Gastrocnemius medialis (tissue), 4 donors: ENCODE data around the gene SMS. TPM values are rescaled to one million over a fixed set of nuclear protein-coding genes. Genes with fewer than 3 reads are reported as not detected.

Source experiments
- ATAC-seq, 2 donors: fragments of 150-250 bp; one replicate each; pipeline ENCODE4 v1.9.1; 2016
- DNase-seq, 2 donors: peaks; one replicate each; pipeline ENCODE4 v3.0.0-alpha.2; 2019
- H3K27ac ChIP-seq, 4 donors: fragments of 200-600 bp; sonication (generic); 1 replicate in 1 of 4; 2 replicates in 3 of 4; pipeline ENCODE4 v1.5.1; 2016 to 2018; ENCODE audit warnings: mild to moderate bottlenecking in 2 of 4, moderate library complexity in 1 of 4
- H3K27me3 ChIP-seq, 3 donors: fragments of 200-600 bp; sonication (generic) in 2 of 3; 1 replicate in 1 of 3; 2 replicates in 2 of 3; pipeline versions ENCODE4 v1.5.1 to v1.6.0; 2016 to 2019; ENCODE audit warnings: mild to moderate bottlenecking in 1 of 3, moderate library complexity in 1 of 3
- H3K36me3 ChIP-seq, 2 donors: fragments of 200-600 bp; sonication (generic) in 1 of 2; one replicate each; pipeline ENCODE4 v1.5.1; 2017 to 2018
- H3K4me1 ChIP-seq, 2 donors: fragments of 200-600 bp; sonication (generic) in 1 of 2; one replicate each; pipeline ENCODE4 v1.5.1; 2016 to 2017; ENCODE audit warnings: mild to moderate bottlenecking in 2 of 2
- H3K4me3 ChIP-seq, 4 donors: fragments of 200-600 bp; sonication (generic) in 3 of 4; 1 replicate in 1 of 4; 2 replicates in 3 of 4; pipeline ENCODE4 v1.5.1; 2016 to 2019; ENCODE audit warnings: mild to moderate bottlenecking in 2 of 4
- H3K9me3 ChIP-seq, 3 donors: fragments of 200-600 bp; sonication (generic) in 2 of 3; 1 replicate in 1 of 3; 2 replicates in 2 of 3; pipeline ENCODE4 v1.5.1; 2016 to 2019
- POLR2A ChIP-seq, 2 donors: fragments of 450-650 bp; IDR thresholded peaks; one replicate each; pipeline ENCODE4 v1.6.1; 2017; ENCODE audit warnings: antibody characterized with exemption in 2 of 2, mild to moderate bottlenecking in 2 of 2, moderate library complexity in 2 of 2
- in situ Hi-C, 4 donors: fragments of 200-750 bp; cut with MboI; loops; one replicate each; pipeline versions ENCODE4 v1.15.0 to v1.8.0; 2017; ENCODE audit warnings: low sequenced_read_pairs in 4 of 4
- intact Hi-C: fragments of 100-400 bp; cut with DNase I; formaldehyde crosslinking; loops from one replicate; pipeline ENCODE4 v1.15.1; 2023; ENCODE audit warnings: low total_unique reads
- total RNA-seq, 4 donors: library from RNA; depleted of rRNA; stranded (reverse); fragments of >200 nt; gene quantifications; one replicate each; pipeline versions ENCODE4 v1.1.0 to v1.2.3, GENCODE V29; 2016
- TF ChIP-seq, protein P1 (sequence below), 5 experiments: fragments of 450-650 bp in 3 of 5; fragments of 200-600 bp in 2 of 5; sonication (generic) in 2 of 5; IDR thresholded peaks in 4 of 5; conservative IDR thresholded peaks in 1 of 5; 1 replicate in 4 of 5; 2 replicates in 1 of 5; pipeline ENCODE4 v1.5.1; 2016 to 2019; ENCODE audit warnings: antibody characterized with exemption in 5 of 5, mild to moderate bottlenecking in 3 of 5, moderate library complexity in 3 of 5

SMS gene
- total RNA-seq, 4 donors from 2014 or later, result 9.3 to 32.0 (median 20.0) TPM

DNA sequence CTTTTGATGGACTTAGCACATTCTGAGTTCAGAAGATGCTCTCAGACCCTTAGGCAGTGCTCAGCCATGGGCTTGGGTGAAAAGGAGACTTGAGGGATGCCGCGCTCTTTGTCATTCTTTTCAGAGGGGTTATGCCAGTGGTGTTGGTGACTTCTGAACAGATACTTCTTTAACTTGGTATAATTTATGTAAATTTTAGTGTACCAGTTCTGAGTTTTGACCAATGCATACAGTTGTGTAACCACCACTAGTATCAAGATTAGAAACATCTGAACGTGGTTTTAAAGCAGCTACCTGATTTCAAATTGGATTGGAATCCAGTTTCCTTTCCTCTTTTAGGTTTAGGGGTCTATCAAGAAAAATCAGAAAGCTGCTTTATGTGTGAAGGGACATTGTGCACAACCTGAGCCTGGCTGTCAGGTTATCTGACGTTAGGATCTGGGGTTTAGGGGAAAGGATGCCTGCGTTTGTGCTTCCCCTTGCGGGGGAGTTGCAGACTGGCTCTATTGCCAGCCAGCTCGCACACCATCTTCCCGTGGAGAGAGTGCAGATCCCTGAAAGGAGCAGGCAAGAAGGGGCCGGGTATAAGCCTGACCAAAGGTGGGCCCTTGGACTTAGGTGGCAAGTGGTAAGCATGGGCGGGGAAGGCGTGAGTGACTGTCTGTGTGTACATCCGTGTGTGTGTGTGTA is 19.0 kb downstream of the SMS start:
- Histone ChIP-seq H3K27me3 (no peaks in the 10 kb centered on the region), H3K9me3 (no peaks in the 10 kb centered on the region), H3K4me3 (no peak overlapping the region), H3K36me3 (no peaks in the 10 kb centered on the region), H3K27ac (no peak overlapping the region), H3K4me1 (peaks cover 0 to 16% of the 10 kb centered on the region in 2 donors)
- TF ChIP-seq, protein P1, sequence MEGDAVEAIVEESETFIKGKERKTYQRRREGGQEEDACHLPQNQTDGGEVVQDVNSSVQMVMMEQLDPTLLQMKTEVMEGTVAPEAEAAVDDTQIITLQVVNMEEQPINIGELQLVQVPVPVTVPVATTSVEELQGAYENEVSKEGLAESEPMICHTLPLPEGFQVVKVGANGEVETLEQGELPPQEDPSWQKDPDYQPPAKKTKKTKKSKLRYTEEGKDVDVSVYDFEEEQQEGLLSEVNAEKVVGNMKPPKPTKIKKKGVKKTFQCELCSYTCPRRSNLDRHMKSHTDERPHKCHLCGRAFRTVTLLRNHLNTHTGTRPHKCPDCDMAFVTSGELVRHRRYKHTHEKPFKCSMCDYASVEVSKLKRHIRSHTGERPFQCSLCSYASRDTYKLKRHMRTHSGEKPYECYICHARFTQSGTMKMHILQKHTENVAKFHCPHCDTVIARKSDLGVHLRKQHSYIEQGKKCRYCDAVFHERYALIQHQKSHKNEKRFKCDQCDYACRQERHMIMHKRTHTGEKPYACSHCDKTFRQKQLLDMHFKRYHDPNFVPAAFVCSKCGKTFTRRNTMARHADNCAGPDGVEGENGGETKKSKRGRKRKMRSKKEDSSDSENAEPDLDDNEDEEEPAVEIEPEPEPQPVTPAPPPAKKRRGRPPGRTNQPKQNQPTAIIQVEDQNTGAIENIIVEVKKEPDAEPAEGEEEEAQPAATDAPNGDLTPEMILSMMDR (IDR thresholded peaks at IDR 0.05 in 4 of 5, conservative IDR thresholded peaks at IDR 0.05 in 1 of 5), result no peak
- TF ChIP-seq POLR2A (IDR thresholded peaks at IDR 0.05), result no peak
- DNase-seq (no peak), ATAC-seq (no peak)
- in situ Hi-C loops (no loop called here), intact Hi-C loops (no loop called here)

GRCh38 chrX:21960569-21961541 is 20.3 kb downstream of the SMS start:
- TF ChIP-seq, protein P1 (IDR thresholded peaks at IDR 0.05 in 4 of 5, conservative IDR thresholded peaks at IDR 0.05 in 1 of 5), result no peak
- TF ChIP-seq POLR2A (IDR thresholded peaks at IDR 0.05), result no peak

DNA sequence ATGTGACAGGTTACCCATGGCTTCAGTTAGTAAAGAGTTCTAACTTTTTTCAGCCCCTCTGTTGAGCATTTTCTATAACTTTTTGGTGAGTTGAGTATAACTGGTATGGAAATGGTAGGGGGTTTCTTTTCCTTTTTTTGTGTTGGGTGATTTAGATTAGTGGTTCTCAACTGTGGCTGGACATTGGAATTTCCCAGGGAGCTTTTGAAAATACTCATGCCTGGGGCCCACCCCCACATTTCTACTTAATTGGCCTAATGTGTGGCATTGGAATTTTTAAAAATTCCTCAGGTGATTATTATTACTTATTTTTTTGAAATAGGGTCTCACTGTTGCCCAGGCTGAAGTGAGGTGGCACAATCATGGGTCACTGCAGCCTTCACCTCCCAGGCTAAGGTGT is 21.9 kb downstream of the SMS start:
- intact Hi-C loops (no loop called here), in situ Hi-C loops (no loop called here)
- Histone ChIP-seq H3K27me3 (no peaks in the 10 kb centered on the region), H3K4me1 (peaks cover 0 to 16% of the 10 kb centered on the region in 2 donors), H3K36me3 (no peaks in the 10 kb centered on the region), H3K4me3 (no peak overlapping the region), H3K9me3 (no peaks in the 10 kb centered on the region), H3K27ac (no peak overlapping the region)
- no peak for TF ChIP-seq POLR2A (IDR thresholded peaks at IDR 0.05)
- TF ChIP-seq, protein P1 (IDR thresholded peaks at IDR 0.05 in 4 of 5, conservative IDR thresholded peaks at IDR 0.05 in 1 of 5), result no peak
- ATAC-seq (no peak), DNase-seq (no peak)

More at GRCh38 chrX:21960569-21961541, 20.3 kb downstream of the SMS start:
- Histone ChIP-seq H3K9me3 (no peaks in the 10 kb centered on the region), H3K4me1 (peaks cover 0 to 16% of the 10 kb centered on the region in 2 donors), H3K36me3 (no peaks in the 10 kb centered on the region), H3K27me3 (no peaks in the 10 kb centered on the region), H3K27ac (no peak overlapping the region), H3K4me3 (no peak overlapping the region)
- ATAC-seq, result no peak
- in situ Hi-C loops (no loop called here), intact Hi-C loops (no loop called here)
- DNase-seq, result no peak

DNA sequence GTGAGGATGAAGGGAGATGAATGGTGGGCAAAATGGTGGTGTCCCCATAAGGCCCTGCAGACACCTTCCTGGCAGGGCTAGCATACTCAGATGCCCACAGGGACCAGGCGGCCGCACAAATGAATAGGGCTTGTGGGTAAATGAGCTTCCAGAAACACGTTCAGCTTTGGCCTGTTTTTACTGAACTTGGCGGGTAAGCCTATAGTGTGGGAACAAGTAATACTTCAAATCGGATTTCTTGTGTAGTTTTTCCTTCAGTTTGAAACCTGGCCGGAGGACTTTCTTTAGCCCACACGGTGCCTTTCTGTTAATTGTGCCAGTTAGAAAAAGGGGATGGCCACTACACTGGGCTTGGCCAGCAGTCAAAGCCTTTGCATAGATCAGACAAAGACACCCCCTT is 22.8 kb downstream of the SMS start:
- H3K4me3 ChIP-seq, result no peak overlapping the region
- no peaks in the 10 kb centered on the region for H3K36me3 ChIP-seq
- H3K9me3 ChIP-seq, result no peaks in the 10 kb centered on the region
- DNase-seq (no peak), ATAC-seq (no peak)
- in situ Hi-C loops (no loop called here), intact Hi-C loops (no loop called here)
- TF ChIP-seq, protein P1 (IDR thresholded peaks at IDR 0.05 in 4 of 5, conservative IDR thresholded peaks at IDR 0.05 in 1 of 5), result no peak
- TF ChIP-seq POLR2A (IDR thresholded peaks at IDR 0.05), result no peak
- H3K27me3 ChIP-seq, result no peaks in the 10 kb centered on the region
- H3K27ac ChIP-seq, result peak overlapping the region in 3 of 4 donors; percentile 14 to 54 (median 33)
- peaks cover 0 to 16% of the 10 kb centered on the region in 2 donors for H3K4me1 ChIP-seq
